Measurements from ENCODE around the gene CABP1.

CABP1 gene

DNA sequence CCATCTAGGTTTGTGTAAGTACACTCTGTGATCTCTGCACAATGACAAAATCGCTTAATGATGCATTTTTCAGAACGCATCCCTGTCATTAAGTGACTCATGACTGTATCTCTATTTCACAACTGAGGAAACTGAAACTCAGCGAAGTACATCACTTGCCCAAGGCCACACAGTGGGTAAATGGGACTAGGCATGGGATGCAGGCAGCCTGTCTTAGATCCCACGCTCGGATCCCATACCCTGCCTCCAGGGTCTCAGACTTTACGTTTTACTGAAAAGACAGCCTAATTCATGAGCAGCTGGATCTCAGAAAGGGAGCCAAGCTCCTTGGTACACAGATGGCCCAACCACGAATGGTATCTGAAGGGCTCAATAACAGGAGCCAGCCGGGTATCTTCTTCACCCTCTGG, 44.1 kb downstream of the CABP1 start:
- Histone ChIP-seq H3K27ac (ENCODE audit: low read depth, low read length) (no peak overlapping the region), H3K36me3 (ENCODE audit: control insufficient read depth in 5 of 5, insufficient read depth in 5 of 5, low read length in 5 of 5) (no peaks in the 10 kb centered on the region), H3K9me3 (ENCODE audit: control insufficient read depth in 5 of 5, low read length in 5 of 5) (no peaks in the 10 kb centered on the region), H3K27me3 (ENCODE audit: control insufficient read depth in 5 of 5, insufficient read depth in 4 of 5, low read length in 5 of 5) (no peaks in the 10 kb centered on the region), H3K4me3 (ENCODE audit: low read depth in 1 of 5, low read length in 5 of 5) (no peak overlapping the region), H3K4me1 (ENCODE audit: control insufficient read depth in 5 of 5, insufficient read depth in 5 of 5, low read length in 5 of 5) (peaks cover 17 to 45% (median 33%) of the 10 kb centered on the region in 5 donors), H3K9ac (ENCODE audit: low read length in 5 of 5) (no peak overlapping the region)

DNA sequence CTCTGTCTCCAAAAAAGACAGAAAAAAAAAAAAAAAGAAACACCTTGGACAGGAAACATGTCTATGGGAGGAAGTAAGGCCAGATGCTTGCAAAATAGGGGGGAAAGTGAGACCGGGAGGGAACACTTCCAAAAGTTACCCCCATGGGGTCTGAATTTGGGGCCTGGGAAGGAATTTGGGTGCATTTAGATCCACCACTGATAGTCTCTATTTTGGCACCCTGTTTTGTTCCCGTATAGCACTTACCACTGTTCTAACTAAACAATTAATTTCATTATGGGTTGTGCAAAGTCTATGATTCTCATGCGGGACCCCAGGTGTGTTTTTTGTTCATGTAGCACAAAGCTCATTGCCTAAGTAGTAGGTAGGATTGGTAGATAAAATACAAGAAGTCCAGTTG, 45.1 kb downstream of the CABP1 start:
- H3K27ac ChIP-seq (ENCODE audit: low read depth, low read length), result peak overlapping the region; percentile 89

DNA sequence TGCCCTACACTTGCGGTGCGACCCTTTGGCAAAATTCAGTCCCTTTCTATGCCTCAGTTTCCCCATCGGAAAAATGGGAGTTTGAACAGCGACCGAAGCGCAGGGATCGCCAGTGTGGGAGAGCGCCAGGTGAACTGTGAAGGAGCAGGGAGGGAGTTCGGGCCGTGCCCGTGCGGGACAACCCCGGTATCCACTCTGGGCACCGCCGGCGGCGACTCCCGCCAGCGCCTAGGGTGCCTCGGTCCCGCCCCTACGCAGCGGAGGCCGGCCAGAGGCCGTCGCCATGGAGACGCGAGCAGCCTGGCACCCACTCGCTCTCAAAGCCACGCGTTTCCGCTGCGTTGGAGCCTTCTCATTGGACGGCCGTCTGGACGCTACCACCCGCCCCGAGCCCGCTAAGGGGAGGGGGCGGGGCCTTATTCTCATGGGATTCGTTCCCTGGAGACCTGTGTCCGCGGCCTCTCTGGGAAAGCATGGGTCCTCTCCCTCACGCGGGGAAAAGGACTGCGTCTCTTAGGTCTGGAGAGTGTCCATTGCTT, 45.8 kb downstream of the CABP1 start:
- H3K9me3 ChIP-seq (ENCODE audit: control insufficient read depth in 5 of 5, low read length in 5 of 5), result no peaks in the 10 kb centered on the region
- no peaks in the 10 kb centered on the region for H3K27me3 ChIP-seq (ENCODE audit: control insufficient read depth in 5 of 5, insufficient read depth in 4 of 5, low read length in 5 of 5)
- H3K9ac ChIP-seq (ENCODE audit: low read length in 5 of 5), result peak overlapping the region; percentile 42 to 72 (median 68)
- H3K4me1 ChIP-seq (ENCODE audit: control insufficient read depth in 5 of 5, insufficient read depth in 5 of 5, low read length in 5 of 5), result peaks cover 16 to 50% (median 49%) of the 10 kb centered on the region in 5 donors
- H3K36me3 ChIP-seq (ENCODE audit: control insufficient read depth in 5 of 5, insufficient read depth in 5 of 5, low read length in 5 of 5), result no peaks in the 10 kb centered on the region
- peak overlapping the region; percentile 83 to 94 (median 88) for H3K4me3 ChIP-seq (ENCODE audit: low read depth in 1 of 5, low read length in 5 of 5)
- H3K27ac ChIP-seq (ENCODE audit: low read depth, low read length), result peak overlapping the region; percentile 89

More for the DNA sequence above, 45.1 kb downstream of the CABP1 start:
- no peaks in the 10 kb centered on the region for H3K9me3 ChIP-seq (ENCODE audit: control insufficient read depth in 5 of 5, low read length in 5 of 5)
- H3K9ac ChIP-seq (ENCODE audit: low read length in 5 of 5), result peak overlapping the region in 1 of 5 donors; percentile 68
- no peaks in the 10 kb centered on the region for H3K36me3 ChIP-seq (ENCODE audit: control insufficient read depth in 5 of 5, insufficient read depth in 5 of 5, low read length in 5 of 5)
- no peak overlapping the region for H3K4me3 ChIP-seq (ENCODE audit: low read depth in 1 of 5, low read length in 5 of 5)
- H3K27me3 ChIP-seq (ENCODE audit: control insufficient read depth in 5 of 5, insufficient read depth in 4 of 5, low read length in 5 of 5), result no peaks in the 10 kb centered on the region
- peaks cover 14 to 46% (median 43%) of the 10 kb centered on the region in 5 donors for H3K4me1 ChIP-seq (ENCODE audit: control insufficient read depth in 5 of 5, insufficient read depth in 5 of 5, low read length in 5 of 5)

GRCh38 chr12:120686690-120687577, 46.5 kb downstream of the CABP1 start, which contains the start of gene MLEC:
TSS of gene MLEC (plus strand) at chr12:120687149. CDS start at chr12:120687297, 148 bp downstream.
- Histone ChIP-seq H3K4me3 (ENCODE audit: low read depth in 1 of 5, low read length in 5 of 5) (peak within 1 kb of the TSS; percentile 83 to 94 (median 88)), H3K9me3 (ENCODE audit: control insufficient read depth in 5 of 5, low read length in 5 of 5) (no peaks in the 10 kb centered on the region), H3K27ac (ENCODE audit: low read depth, low read length) (peak within 1 kb of the TSS; percentile 89), H3K27me3 (ENCODE audit: control insufficient read depth in 5 of 5, insufficient read depth in 4 of 5, low read length in 5 of 5) (no peaks in the 10 kb centered on the region), H3K9ac (ENCODE audit: low read length in 5 of 5) (peak within 1 kb of the TSS; percentile 75 to 91 (median 88)), H3K4me1 (ENCODE audit: control insufficient read depth in 5 of 5, insufficient read depth in 5 of 5, low read length in 5 of 5) (peaks cover 18 to 56% (median 55%) of the 10 kb centered on the region in 5 donors), H3K36me3 (ENCODE audit: control insufficient read depth in 5 of 5, insufficient read depth in 5 of 5, low read length in 5 of 5) (no peaks in the 10 kb centered on the region)

DNA sequence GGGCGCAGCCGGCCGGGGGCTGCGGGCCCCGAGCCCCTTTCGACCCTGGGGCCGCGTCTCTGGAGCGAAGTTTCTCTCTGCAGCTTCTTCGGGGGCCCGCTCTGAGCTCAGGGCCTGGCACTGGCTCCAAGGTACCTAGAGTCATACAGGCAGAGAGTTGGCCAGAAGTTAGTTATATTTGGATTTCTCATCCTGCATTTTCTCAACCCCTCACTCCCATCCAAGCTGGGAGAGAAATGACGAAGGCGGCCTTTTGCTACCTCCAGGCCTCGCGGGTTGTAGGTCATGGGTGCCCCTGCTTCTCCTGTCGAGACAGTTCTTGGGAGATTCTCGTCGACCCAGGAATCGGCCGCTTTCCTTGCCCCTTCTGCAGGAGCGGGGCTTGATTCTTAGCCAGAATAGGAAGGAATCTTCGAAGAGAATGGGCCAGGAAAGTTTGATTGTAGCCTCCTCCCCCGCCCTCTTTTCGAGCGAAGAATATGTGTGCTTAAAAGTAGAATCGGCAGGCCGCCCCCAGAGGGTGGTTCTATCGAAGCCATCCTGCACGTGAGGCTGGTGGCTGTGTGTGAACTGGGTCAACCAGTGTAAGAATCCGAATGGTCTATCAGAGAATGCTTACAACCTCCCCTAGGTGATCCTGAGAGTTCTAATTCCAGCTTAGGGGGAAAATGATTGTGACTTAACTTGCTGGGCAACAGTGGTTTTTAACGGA, 47.3 kb downstream of the CABP1 start:
- Histone ChIP-seq H3K27me3 (ENCODE audit: control insufficient read depth in 5 of 5, insufficient read depth in 4 of 5, low read length in 5 of 5) (no peaks in the 10 kb centered on the region), H3K27ac (ENCODE audit: low read depth, low read length) (peak overlapping the region; percentile 89), H3K9me3 (ENCODE audit: control insufficient read depth in 5 of 5, low read length in 5 of 5) (no peaks in the 10 kb centered on the region), H3K9ac (ENCODE audit: low read length in 5 of 5) (peak overlapping the region; percentile 75 to 91 (median 88)), H3K4me1 (ENCODE audit: control insufficient read depth in 5 of 5, insufficient read depth in 5 of 5, low read length in 5 of 5) (peaks cover 18 to 63% (median 62%) of the 10 kb centered on the region in 5 donors), H3K4me3 (ENCODE audit: low read depth in 1 of 5, low read length in 5 of 5) (peak overlapping the region; percentile 79 to 94 (median 87)), H3K36me3 (ENCODE audit: control insufficient read depth in 5 of 5, insufficient read depth in 5 of 5, low read length in 5 of 5) (no peaks in the 10 kb centered on the region)

- Histone ChIP-seq H3K27ac (ENCODE audit: low read depth, low read length) (peak overlapping the region; percentile 89), H3K9ac (ENCODE audit: low read length in 5 of 5) (peak overlapping the region; percentile 64 to 91 (median 88)), H3K36me3 (ENCODE audit: control insufficient read depth in 5 of 5, insufficient read depth in 5 of 5, low read length in 5 of 5) (peaks cover 0 to 4% (median 0%) of the 10 kb centered on the region in 5 donors), H3K9me3 (ENCODE audit: control insufficient read depth in 5 of 5, low read length in 5 of 5) (no peaks in the 10 kb centered on the region), H3K4me1 (ENCODE audit: control insufficient read depth in 5 of 5, insufficient read depth in 5 of 5, low read length in 5 of 5) (peaks cover 18 to 70% (median 66%) of the 10 kb centered on the region in 5 donors), H3K4me3 (ENCODE audit: low read depth in 1 of 5, low read length in 5 of 5) (peak overlapping the region; percentile 79 to 94 (median 87)), H3K27me3 (ENCODE audit: control insufficient read depth in 5 of 5, insufficient read depth in 4 of 5, low read length in 5 of 5) (no peaks in the 10 kb centered on the region)
Observed at GRCh38 chr12:120688527-120689071, 48.2 kb downstream of the CABP1 start.

- Histone ChIP-seq H3K36me3 (ENCODE audit: control insufficient read depth in 5 of 5, insufficient read depth in 5 of 5, low read length in 5 of 5) (peaks cover 4 to 13% (median 7%) of the 10 kb centered on the region in 5 donors), H3K9ac (ENCODE audit: low read length in 5 of 5) (peak overlapping the region in 2 of 5 donors; percentile 88 to 89), H3K4me3 (ENCODE audit: low read depth in 1 of 5, low read length in 5 of 5) (peak overlapping the region in 4 of 5 donors; percentile 81 to 94 (median 88)), H3K27ac (ENCODE audit: low read depth, low read length) (peak overlapping the region; percentile 89), H3K27me3 (ENCODE audit: control insufficient read depth in 5 of 5, insufficient read depth in 4 of 5, low read length in 5 of 5) (no peaks in the 10 kb centered on the region), H3K4me1 (ENCODE audit: control insufficient read depth in 5 of 5, insufficient read depth in 5 of 5, low read length in 5 of 5) (peaks cover 18 to 74% (median 70%) of the 10 kb centered on the region in 5 donors), H3K9me3 (ENCODE audit: control insufficient read depth in 5 of 5, low read length in 5 of 5) (no peaks in the 10 kb centered on the region)
Observed at GRCh38 chr12:120689397-120690082, 49.1 kb downstream of the CABP1 start.

DNA sequence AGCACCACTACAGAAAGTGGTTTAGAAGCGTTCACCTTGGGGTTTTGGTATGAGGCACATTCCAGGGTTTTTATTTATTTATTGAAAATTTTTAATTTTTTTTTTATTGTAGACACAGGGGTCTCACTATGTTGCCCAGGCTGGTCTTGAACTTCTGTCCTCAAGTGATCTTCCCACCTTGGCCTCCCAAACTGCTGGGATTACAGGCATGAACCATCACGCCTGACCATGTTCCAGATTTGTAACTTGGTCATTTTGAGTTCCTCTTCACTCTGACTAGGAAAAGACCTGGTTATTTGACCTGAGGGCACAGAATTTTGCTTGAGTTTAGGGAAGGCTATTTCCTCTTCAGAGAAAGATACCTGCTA, 49.6 kb downstream of the CABP1 start:
- Histone ChIP-seq H3K4me3 (ENCODE audit: low read depth in 1 of 5, low read length in 5 of 5) (no peak overlapping the region), H3K4me1 (ENCODE audit: control insufficient read depth in 5 of 5, insufficient read depth in 5 of 5, low read length in 5 of 5) (peaks cover 18 to 74% (median 69%) of the 10 kb centered on the region in 5 donors), H3K27me3 (ENCODE audit: control insufficient read depth in 5 of 5, insufficient read depth in 4 of 5, low read length in 5 of 5) (no peaks in the 10 kb centered on the region), H3K36me3 (ENCODE audit: control insufficient read depth in 5 of 5, insufficient read depth in 5 of 5, low read length in 5 of 5) (peaks cover 10 to 18% (median 12%) of the 10 kb centered on the region in 5 donors), H3K9me3 (ENCODE audit: control insufficient read depth in 5 of 5, low read length in 5 of 5) (no peaks in the 10 kb centered on the region), H3K9ac (ENCODE audit: low read length in 5 of 5) (peak overlapping the region in 3 of 5 donors; percentile 1 to 49 (median 30)), H3K27ac (ENCODE audit: low read depth, low read length) (peak overlapping the region; percentile 44)

DNA sequence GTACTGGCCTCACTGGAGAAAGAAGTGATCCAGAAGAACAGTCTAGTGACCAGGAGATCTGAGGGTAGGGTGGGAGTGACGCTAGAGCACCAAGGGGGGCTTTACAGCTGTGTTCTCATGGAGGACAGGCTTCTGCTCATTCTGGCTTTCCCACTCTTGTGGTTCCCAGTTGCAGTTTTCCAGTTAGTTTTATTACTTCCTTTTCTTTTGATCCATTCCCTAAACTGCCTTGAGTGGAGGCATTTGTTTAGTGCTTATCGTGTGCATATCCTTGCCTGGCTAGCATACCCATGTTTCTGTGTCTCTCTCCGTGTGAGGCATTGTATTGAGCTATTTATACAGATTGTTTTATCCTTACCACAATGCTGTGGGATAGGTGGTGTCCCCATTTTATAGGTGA, 50.6 kb downstream of the CABP1 start:
- Histone ChIP-seq H3K9me3 (ENCODE audit: control insufficient read depth in 5 of 5, low read length in 5 of 5) (no peaks in the 10 kb centered on the region), H3K27ac (ENCODE audit: low read depth, low read length) (peak overlapping the region; percentile 44), H3K4me3 (ENCODE audit: low read depth in 1 of 5, low read length in 5 of 5) (no peak overlapping the region), H3K9ac (ENCODE audit: low read length in 5 of 5) (peak overlapping the region in 2 of 5 donors; percentile 1 to 48), H3K27me3 (ENCODE audit: control insufficient read depth in 5 of 5, insufficient read depth in 4 of 5, low read length in 5 of 5) (no peaks in the 10 kb centered on the region), H3K4me1 (ENCODE audit: control insufficient read depth in 5 of 5, insufficient read depth in 5 of 5, low read length in 5 of 5) (peaks cover 18 to 72% (median 64%) of the 10 kb centered on the region in 5 donors), H3K36me3 (ENCODE audit: control insufficient read depth in 5 of 5, insufficient read depth in 5 of 5, low read length in 5 of 5) (peaks cover 17 to 27% (median 21%) of the 10 kb centered on the region in 5 donors)

Measured in subcutaneous abdominal adipose tissue (tissue), 5 donors.